ENCODE data around the gene SLC37A4. TPM values are rescaled to one million over a fixed set of nuclear protein-coding genes. Genes with fewer than 3 reads are reported as not detected.

Gene SLC37A4
- total and polyA plus RNA-seq, 2 experiments from 2014 or later, result 68.0 to 82.3 TPM

GRCh38 chr11:119011476-119012053, 19.1 kb downstream of the SLC37A4 start:
- H3K4me1 ChIP-seq (ENCODE audit: insufficient read depth), result peaks cover 7% of the 10 kb centered on the region
- H4K20me1 ChIP-seq (ENCODE audit: insufficient read depth, poor library complexity, severe bottlenecking), result peaks cover 1% of the 10 kb centered on the region
- no peak for TF ChIP-seq EZH2 (IDR thresholded peaks at IDR 0.05; ENCODE audit: borderline replicate concordance)
- no peak for TF ChIP-seq EZH2phosphoT487 (IDR thresholded peaks at IDR 0.05; ENCODE audit: low read depth, severe bottlenecking, unreplicated experiment)
- TF ChIP-seq, protein P1, sequence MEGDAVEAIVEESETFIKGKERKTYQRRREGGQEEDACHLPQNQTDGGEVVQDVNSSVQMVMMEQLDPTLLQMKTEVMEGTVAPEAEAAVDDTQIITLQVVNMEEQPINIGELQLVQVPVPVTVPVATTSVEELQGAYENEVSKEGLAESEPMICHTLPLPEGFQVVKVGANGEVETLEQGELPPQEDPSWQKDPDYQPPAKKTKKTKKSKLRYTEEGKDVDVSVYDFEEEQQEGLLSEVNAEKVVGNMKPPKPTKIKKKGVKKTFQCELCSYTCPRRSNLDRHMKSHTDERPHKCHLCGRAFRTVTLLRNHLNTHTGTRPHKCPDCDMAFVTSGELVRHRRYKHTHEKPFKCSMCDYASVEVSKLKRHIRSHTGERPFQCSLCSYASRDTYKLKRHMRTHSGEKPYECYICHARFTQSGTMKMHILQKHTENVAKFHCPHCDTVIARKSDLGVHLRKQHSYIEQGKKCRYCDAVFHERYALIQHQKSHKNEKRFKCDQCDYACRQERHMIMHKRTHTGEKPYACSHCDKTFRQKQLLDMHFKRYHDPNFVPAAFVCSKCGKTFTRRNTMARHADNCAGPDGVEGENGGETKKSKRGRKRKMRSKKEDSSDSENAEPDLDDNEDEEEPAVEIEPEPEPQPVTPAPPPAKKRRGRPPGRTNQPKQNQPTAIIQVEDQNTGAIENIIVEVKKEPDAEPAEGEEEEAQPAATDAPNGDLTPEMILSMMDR (IDR thresholded peaks at IDR 0.05; ENCODE audit: poor library complexity), result no peak
- peaks cover 25% of the 10 kb centered on the region for H3K79me2 ChIP-seq
- 90% methylated on average over 6 of the region's 6 CpGs for WGBS (ENCODE audit: low lambda C conversion rate, missing lambda C conversion rate)
- H3K4me2 ChIP-seq, result no peak overlapping the region
- H3K4me3 ChIP-seq, result no peak overlapping the region
- no peaks in the 10 kb centered on the region for H3K36me3 ChIP-seq (replicated peaks; ENCODE audit: insufficient read depth, low read depth)
- H3K9me2 ChIP-seq (replicated peaks; ENCODE audit: insufficient read depth), result no peaks in the 10 kb centered on the region
- H3K27ac ChIP-seq, result no peak overlapping the region
- no peak for DNase-seq (ENCODE audit: low spot score)
- H3K27me3 ChIP-seq, result no peaks in the 10 kb centered on the region
- no peak overlapping the region for H2AFZ ChIP-seq
- H3K9me3 ChIP-seq (ENCODE audit: low read depth), result no peaks in the 10 kb centered on the region

DNA sequence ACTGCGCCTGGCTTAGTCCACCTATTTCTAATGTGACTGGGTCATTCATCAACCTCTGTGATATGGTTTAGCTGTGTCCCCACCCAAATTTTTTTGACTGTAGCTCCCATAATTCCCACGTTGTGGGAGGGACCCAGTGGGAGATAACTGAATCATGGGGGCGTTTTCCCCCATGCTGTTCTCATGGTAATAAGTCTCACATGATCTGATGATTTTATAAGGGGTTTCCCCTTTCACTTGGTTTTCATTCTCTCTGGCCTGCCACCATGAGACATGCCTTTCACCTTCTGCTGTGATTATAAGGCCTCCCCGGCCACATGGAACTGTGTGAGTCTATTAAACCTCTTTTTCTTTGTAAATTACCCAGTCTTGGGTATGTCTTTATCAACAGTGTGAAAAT, 24.0 kb downstream of the SLC37A4 start:
- 95% methylated on average over 4 of the region's 4 CpGs for WGBS (ENCODE audit: low lambda C conversion rate, missing lambda C conversion rate)
- Histone ChIP-seq H3K79me2 (peaks cover 4% of the 10 kb centered on the region), H3K9me2 (replicated peaks; ENCODE audit: insufficient read depth) (no peaks in the 10 kb centered on the region), H3K4me2 (no peak overlapping the region), H3K27me3 (no peaks in the 10 kb centered on the region), H4K20me1 (ENCODE audit: insufficient read depth, poor library complexity, severe bottlenecking) (no peaks in the 10 kb centered on the region), H3K9me3 (ENCODE audit: low read depth) (no peaks in the 10 kb centered on the region), H3K4me1 (ENCODE audit: insufficient read depth) (no peaks in the 10 kb centered on the region), H3K36me3 (replicated peaks; ENCODE audit: insufficient read depth, low read depth) (no peaks in the 10 kb centered on the region), H3K4me3 (no peak overlapping the region), H3K27ac (no peak overlapping the region), H2AFZ (no peak overlapping the region)
- no peak for TF ChIP-seq EZH2 (IDR thresholded peaks at IDR 0.05; ENCODE audit: borderline replicate concordance)
- no peak for TF ChIP-seq EZH2phosphoT487 (IDR thresholded peaks at IDR 0.05; ENCODE audit: low read depth, severe bottlenecking, unreplicated experiment)
- TF ChIP-seq, protein P1 (IDR thresholded peaks at IDR 0.05; ENCODE audit: poor library complexity), result no peak
- DNase-seq (ENCODE audit: low spot score), result no peak

- 70% methylated on average over 1 of the region's 1 CpG for WGBS (ENCODE audit: low lambda C conversion rate, missing lambda C conversion rate)
- Histone ChIP-seq H3K9me2 (replicated peaks; ENCODE audit: insufficient read depth) (no peaks in the 10 kb centered on the region), H3K9me3 (ENCODE audit: low read depth) (no peaks in the 10 kb centered on the region), H3K36me3 (replicated peaks; ENCODE audit: insufficient read depth, low read depth) (no peaks in the 10 kb centered on the region), H2AFZ (no peak overlapping the region), H3K27me3 (no peaks in the 10 kb centered on the region), H3K4me1 (ENCODE audit: insufficient read depth) (peaks cover 8% of the 10 kb centered on the region), H3K27ac (no peak overlapping the region), H3K4me2 (no peak overlapping the region), H3K79me2 (peaks cover 34% of the 10 kb centered on the region), H4K20me1 (ENCODE audit: insufficient read depth, poor library complexity, severe bottlenecking) (no peaks in the 10 kb centered on the region), H3K4me3 (no peak overlapping the region)
- DNase-seq (ENCODE audit: low spot score), result no peak
- no peak for TF ChIP-seq EZH2phosphoT487 (IDR thresholded peaks at IDR 0.05; ENCODE audit: low read depth, severe bottlenecking, unreplicated experiment)
- TF ChIP-seq, protein P1 (IDR thresholded peaks at IDR 0.05; ENCODE audit: poor library complexity), result no peak
- TF ChIP-seq EZH2 (IDR thresholded peaks at IDR 0.05; ENCODE audit: borderline replicate concordance), result no peak
Measured at GRCh38 chr11:119000906-119001305, 29.8 kb downstream of the SLC37A4 start.
